Measurements from ENCODE around the gene ST6GALNAC1.

ST6GALNAC1 gene

DNA sequence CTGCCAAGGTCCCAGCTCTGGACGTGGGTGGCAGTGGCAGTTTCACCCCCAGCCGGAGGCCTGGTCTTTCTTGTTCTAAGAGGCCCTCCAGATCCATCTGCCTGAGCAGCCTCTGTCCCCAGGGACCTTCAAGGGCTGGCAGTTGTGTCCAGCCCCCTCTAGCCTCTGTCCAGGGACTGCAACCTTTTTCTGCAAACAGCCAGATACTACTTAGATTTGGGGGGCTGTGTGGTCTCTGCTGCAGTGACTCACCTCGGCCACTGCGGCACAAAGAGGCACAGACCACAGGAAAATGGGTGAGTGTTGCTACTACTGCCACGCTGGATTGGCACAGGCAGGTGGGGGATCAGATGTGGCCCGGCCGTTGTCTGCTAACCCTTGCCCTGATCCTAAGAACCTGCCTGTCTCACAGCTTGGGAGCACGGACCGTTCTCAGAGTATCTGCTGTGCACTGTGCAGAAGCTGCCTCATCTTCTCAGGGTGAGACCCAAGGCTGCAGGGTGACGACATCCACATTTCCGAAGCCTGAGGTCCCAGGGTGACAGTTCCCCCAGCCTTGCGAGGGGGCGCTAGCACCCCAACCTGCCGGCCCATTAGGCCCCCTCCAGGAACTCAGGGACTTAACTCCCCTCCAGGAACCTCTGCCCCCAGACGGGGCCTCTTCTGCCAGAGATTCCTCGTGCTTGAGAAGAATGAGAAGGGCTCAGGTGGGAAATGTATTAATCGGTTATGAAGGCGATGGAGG lies 39.6 kb upstream of the ST6GALNAC1 start:
- H3K4me3 ChIP-seq (ENCODE audit: low read depth, low read length): no peak overlapping the region
- TF ChIP-seq, protein P1, sequence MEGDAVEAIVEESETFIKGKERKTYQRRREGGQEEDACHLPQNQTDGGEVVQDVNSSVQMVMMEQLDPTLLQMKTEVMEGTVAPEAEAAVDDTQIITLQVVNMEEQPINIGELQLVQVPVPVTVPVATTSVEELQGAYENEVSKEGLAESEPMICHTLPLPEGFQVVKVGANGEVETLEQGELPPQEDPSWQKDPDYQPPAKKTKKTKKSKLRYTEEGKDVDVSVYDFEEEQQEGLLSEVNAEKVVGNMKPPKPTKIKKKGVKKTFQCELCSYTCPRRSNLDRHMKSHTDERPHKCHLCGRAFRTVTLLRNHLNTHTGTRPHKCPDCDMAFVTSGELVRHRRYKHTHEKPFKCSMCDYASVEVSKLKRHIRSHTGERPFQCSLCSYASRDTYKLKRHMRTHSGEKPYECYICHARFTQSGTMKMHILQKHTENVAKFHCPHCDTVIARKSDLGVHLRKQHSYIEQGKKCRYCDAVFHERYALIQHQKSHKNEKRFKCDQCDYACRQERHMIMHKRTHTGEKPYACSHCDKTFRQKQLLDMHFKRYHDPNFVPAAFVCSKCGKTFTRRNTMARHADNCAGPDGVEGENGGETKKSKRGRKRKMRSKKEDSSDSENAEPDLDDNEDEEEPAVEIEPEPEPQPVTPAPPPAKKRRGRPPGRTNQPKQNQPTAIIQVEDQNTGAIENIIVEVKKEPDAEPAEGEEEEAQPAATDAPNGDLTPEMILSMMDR (IDR thresholded peaks at IDR 0.05; ENCODE audit: borderline replicate concordance, insufficient read depth, low read depth, low read length): peak; percentile 22; the same call in 1 of the 2 replicates

DNA sequence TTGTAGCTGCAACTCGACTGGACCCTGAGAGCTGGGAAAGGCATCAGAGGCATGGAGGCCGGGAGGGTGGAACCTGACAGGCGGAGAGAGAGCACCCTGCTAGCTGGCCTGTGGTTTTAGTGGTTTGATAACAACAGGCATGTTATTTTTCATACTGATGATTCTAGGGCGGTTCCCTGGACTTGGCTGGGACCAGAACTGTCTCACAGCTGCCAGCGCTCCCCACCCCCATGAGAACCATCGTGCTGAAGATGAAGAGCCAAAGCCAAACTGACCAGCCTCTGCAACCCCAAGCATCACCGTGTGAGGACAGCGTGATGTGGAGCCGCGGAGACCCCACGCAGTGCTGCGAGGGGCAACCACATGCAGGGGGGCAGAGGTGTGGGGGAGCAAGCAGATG lies 38.7 kb upstream of the ST6GALNAC1 start:
- TF ChIP-seq, protein P1 (IDR thresholded peaks at IDR 0.05; ENCODE audit: borderline replicate concordance, insufficient read depth, low read depth, low read length): no peak
- H3K4me3 ChIP-seq (ENCODE audit: low read depth, low read length): no peak overlapping the region

DNA sequence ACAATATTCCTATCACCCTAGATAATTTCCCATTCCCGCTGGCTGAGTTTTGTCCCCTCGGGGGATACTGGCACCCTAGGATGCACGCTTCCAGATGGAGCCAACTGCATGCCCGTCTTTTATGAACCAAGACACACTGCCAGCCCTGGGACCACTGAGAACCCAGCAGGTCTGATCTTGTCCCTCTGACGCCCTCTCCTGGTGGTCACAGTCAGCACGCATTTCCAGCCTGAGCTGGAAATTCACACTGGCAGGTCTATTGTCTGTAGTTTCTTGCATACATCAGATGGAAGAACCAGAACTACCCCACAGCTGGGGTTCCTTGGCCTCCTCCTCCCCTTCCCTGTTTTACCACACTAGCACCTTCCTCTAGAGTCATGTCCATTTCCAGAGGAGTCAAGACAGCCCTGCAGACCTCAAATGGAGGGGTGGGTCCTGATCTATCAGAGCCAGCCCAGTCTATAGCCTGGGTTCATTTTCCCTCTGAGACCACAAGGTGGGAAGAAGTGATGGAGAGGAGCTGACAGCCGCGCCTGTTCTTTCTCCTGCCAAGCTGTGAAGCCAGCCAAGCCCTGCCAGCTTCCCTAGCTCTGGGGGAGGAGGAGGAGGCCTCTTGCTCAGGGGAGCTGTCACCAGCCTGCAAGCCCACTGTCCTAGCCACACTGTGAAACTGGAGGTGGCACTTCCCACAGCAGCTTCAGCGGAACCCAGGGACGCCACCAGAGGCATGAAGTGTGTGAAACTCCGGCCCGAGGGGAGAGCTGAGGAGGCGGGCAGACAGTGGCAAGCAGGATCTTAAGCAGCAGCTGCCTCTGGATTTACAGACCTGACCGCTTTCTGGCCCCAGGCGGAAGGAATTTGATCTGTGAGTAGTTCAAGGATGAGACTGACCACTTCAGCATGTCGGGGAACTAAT lies 37.9 kb upstream of the ST6GALNAC1 start:
- H3K4me3 ChIP-seq (ENCODE audit: low read depth, low read length): no peak overlapping the region
- TF ChIP-seq, protein P1 (IDR thresholded peaks at IDR 0.05; ENCODE audit: borderline replicate concordance, insufficient read depth, low read depth, low read length): peak; percentile 80

DNA sequence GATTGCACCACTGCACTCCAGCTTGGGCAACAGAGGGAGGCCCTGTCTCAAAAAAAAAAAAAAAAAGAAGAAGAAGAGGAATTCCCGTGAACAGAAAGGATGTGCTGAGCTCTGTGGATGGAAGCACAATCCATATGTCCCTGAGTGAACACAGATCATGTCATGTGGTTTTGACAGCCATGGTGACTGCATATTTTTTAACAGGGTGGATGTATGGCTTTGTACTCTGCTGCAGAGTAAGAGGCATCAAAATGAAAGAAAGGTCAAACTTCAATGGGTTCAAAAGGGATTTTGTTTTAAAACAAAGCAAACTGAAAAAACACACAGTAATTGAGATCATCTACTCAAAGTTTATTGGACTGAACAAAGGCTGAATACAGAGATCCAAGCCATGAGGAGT lies 35.7 kb upstream of the ST6GALNAC1 start:
- no peak overlapping the region for H3K4me3 ChIP-seq (ENCODE audit: low read depth, low read length)
- TF ChIP-seq, protein P1 (IDR thresholded peaks at IDR 0.05; ENCODE audit: borderline replicate concordance, insufficient read depth, low read depth, low read length): no peak

DNA sequence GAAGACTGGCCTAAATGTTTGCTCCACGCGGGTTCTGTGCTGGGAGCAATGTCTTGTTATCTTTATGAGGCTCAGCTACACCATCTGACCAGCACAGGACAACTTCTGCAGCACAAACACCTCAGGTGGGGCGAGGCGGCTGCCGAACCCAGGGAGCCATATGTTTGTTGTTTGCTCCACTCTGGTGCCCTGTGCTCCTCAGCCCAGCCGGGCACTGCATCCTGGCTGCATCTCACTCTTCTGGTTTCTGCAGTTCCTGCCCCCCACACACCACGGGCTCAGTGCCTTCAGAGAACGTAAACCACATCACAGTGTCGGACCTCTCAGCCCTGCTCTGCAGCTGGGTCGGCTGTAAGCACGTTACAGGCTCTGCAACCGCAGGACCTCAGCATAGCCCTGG lies 34.8 kb upstream of the ST6GALNAC1 start:
- H3K4me3 ChIP-seq (ENCODE audit: low read depth, low read length): no peak overlapping the region
- TF ChIP-seq, protein P1 (IDR thresholded peaks at IDR 0.05; ENCODE audit: borderline replicate concordance, insufficient read depth, low read depth, low read length): no peak

DNA sequence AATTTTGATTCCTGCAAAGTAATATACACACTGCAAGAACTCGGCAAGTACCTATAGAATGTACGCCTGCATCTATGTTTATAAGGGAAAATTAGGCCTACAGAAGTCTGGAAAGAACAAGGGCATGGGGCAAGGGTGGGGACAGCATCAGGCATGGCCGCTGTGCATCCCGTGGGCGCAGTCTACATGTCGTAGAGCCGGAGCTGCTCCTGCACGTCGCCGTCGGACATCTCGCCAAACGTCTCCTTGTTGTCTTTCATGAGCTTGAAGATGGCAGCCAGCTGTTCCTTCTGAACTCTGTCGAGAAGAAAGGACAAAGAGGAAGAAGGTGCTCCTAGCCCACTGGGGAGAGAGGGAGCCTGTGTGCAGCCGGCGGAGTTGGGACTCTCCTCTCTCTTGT lies 33.8 kb upstream of the ST6GALNAC1 start:
- TF ChIP-seq, protein P1 (IDR thresholded peaks at IDR 0.05; ENCODE audit: borderline replicate concordance, insufficient read depth, low read depth, low read length): no peak
- H3K4me3 ChIP-seq (ENCODE audit: low read depth, low read length): no peak overlapping the region
